ENCODE results near the gene PRKN. TPM values are rescaled to one million over a fixed set of nuclear protein-coding genes. Genes with fewer than 3 reads are reported as not detected.

The PRKN gene
- total RNA-seq, 1 donor from 2014 or later: 0.79 TPM

GRCh38 chr6:161954077-161954476 lies 773.5 kb downstream of the PRKN start:
- FAIRE-seq (no peak), DNase-seq (ENCODE audit: low read depth) (no peak)
- Histone ChIP-seq H3K27me3 (ENCODE audit: control insufficient read depth, insufficient read depth, low read length) (no peaks in the 10 kb centered on the region), H3K36me3 (ENCODE audit: control insufficient read depth, insufficient read depth, low read length) (no peaks in the 10 kb centered on the region), H3K4me3 (ENCODE audit: low read depth, low read length) (no peak overlapping the region)
- no peak for TF ChIP-seq CTCF (IDR thresholded peaks at IDR 0.05; ENCODE audit: insufficient read depth, low read length, severe bottlenecking)

GRCh38 chr6:161951126-161951525 lies 776.4 kb downstream of the PRKN start:
- no peak for FAIRE-seq
- H3K27me3 ChIP-seq (ENCODE audit: control insufficient read depth, insufficient read depth, low read length): no peaks in the 10 kb centered on the region
- H3K4me3 ChIP-seq (ENCODE audit: low read depth, low read length): no peak overlapping the region
- TF ChIP-seq CTCF (IDR thresholded peaks at IDR 0.05; ENCODE audit: insufficient read depth, low read length, severe bottlenecking): no peak
- DNase-seq (ENCODE audit: low read depth): no peak
- H3K36me3 ChIP-seq (ENCODE audit: control insufficient read depth, insufficient read depth, low read length): no peaks in the 10 kb centered on the region

GRCh38 chr6:161949531-161949930 lies 778.0 kb downstream of the PRKN start:
- no peak for TF ChIP-seq CTCF (IDR thresholded peaks at IDR 0.05; ENCODE audit: insufficient read depth, low read length, severe bottlenecking)
- FAIRE-seq: peak; percentile 43

GRCh38 chr6:161948462-161948861 lies 779.1 kb downstream of the PRKN start:
- no peak for TF ChIP-seq CTCF (IDR thresholded peaks at IDR 0.05; ENCODE audit: insufficient read depth, low read length, severe bottlenecking)
- no peaks in the 10 kb centered on the region for H3K27me3 ChIP-seq (ENCODE audit: control insufficient read depth, insufficient read depth, low read length)
- no peak for FAIRE-seq
- H3K36me3 ChIP-seq (ENCODE audit: control insufficient read depth, insufficient read depth, low read length): no peaks in the 10 kb centered on the region
- no peak overlapping the region for H3K4me3 ChIP-seq (ENCODE audit: low read depth, low read length)
- DNase-seq (ENCODE audit: low read depth): no peak

More at GRCh38 chr6:161949531-161949930, 778.0 kb downstream of the PRKN start:
- no peaks in the 10 kb centered on the region for H3K36me3 ChIP-seq (ENCODE audit: control insufficient read depth, insufficient read depth, low read length)
- no peak overlapping the region for H3K4me3 ChIP-seq (ENCODE audit: low read depth, low read length)
- no peaks in the 10 kb centered on the region for H3K27me3 ChIP-seq (ENCODE audit: control insufficient read depth, insufficient read depth, low read length)
- peak; percentile 1 for DNase-seq (ENCODE audit: low read depth)

GRCh38 chr6:161947371-161947770 lies 780.2 kb downstream of the PRKN start:
- TF ChIP-seq CTCF (IDR thresholded peaks at IDR 0.05; ENCODE audit: insufficient read depth, low read length, severe bottlenecking): no peak
- Histone ChIP-seq H3K36me3 (ENCODE audit: control insufficient read depth, insufficient read depth, low read length) (no peaks in the 10 kb centered on the region), H3K4me3 (ENCODE audit: low read depth, low read length) (no peak overlapping the region), H3K27me3 (ENCODE audit: control insufficient read depth, insufficient read depth, low read length) (no peaks in the 10 kb centered on the region)
- FAIRE-seq (no peak), DNase-seq (ENCODE audit: low read depth) (no peak)

- H3K36me3 ChIP-seq (ENCODE audit: control insufficient read depth, insufficient read depth, low read length): no peaks in the 10 kb centered on the region
- no peak for FAIRE-seq
- no peak for DNase-seq (ENCODE audit: low read depth)
- H3K4me3 ChIP-seq (ENCODE audit: low read depth, low read length): no peak overlapping the region
- TF ChIP-seq CTCF (IDR thresholded peaks at IDR 0.05; ENCODE audit: insufficient read depth, low read length, severe bottlenecking): no peak
- H3K27me3 ChIP-seq (ENCODE audit: control insufficient read depth, insufficient read depth, low read length): no peaks in the 10 kb centered on the region
These were observed 781.1 kb downstream of the PRKN start for GRCh38 chr6:161946461-161946860.

Data from bronchial epithelial cell (primary cell).